Activated naive CD8-positive, alpha-beta T cell treated with anti-CD3 and anti-CD28 coated beads for 36 hours (primary cell): ENCODE data around the gene PGA3. TPM values are rescaled to one million over a fixed set of nuclear protein-coding genes. Genes with fewer than 3 reads are reported as not detected.
"Not testable (repeated sequence)": the region's sequence is repeated elsewhere in the genome, so short reads cannot be mapped to it uniquely, and the experiment has no call there.

Source experiments
- DNase-seq: peaks from one replicate; pipeline ENCODE4 v3.0.0; 2021
- H3K27ac Mint-ChIP-seq: one replicate; pipeline ENCODE4 v1.8.0; 2022; ENCODE audit warnings: mild to moderate bottlenecking, moderate library complexity, mixed read lengths
- H3K27me3 Mint-ChIP-seq: one replicate; pipeline ENCODE4 v1.8.0; 2022; ENCODE audit warnings: mild to moderate bottlenecking, mixed read lengths
- H3K36me3 Mint-ChIP-seq: one replicate; pipeline ENCODE4 v1.8.0; 2021; ENCODE audit warnings: mild to moderate bottlenecking, mixed read lengths
- H3K4me1 Mint-ChIP-seq: one replicate; pipeline ENCODE4 v1.8.0; 2021; ENCODE audit warnings: mixed read lengths
- H3K4me3 Mint-ChIP-seq: one replicate; pipeline ENCODE4 v1.8.0; 2022; ENCODE audit warnings: mild to moderate bottlenecking, moderate library complexity, mixed read lengths
- H3K9me3 Mint-ChIP-seq: one replicate; pipeline ENCODE4 v1.8.0; 2022; ENCODE audit warnings: mixed read lengths
- total RNA-seq, 2 experiments: library from RNA; stranded (reverse); gene quantifications; one replicate each; pipeline ENCODE4 v1.2.3, GENCODE V29; 2021

Gene PGA3
- total RNA-seq, 2 experiments from 2014 or later, result not detected

- H3K4me1 Mint-ChIP-seq, result peaks cover 53% of the 10 kb centered on the region
- peak overlapping the region; percentile 89 for H3K27ac Mint-ChIP-seq
- H3K9me3 Mint-ChIP-seq, result no peaks in the 10 kb centered on the region
- no peaks in the 10 kb centered on the region for H3K27me3 Mint-ChIP-seq
- DNase-seq, result no peak
- peak overlapping the region; percentile 14 for H3K4me3 Mint-ChIP-seq
- H3K36me3 Mint-ChIP-seq, result peaks cover 4% of the 10 kb centered on the region
Observed at GRCh38 chr11:61164606-61165424, 38.5 kb upstream of the PGA3 start.

- not testable (repeated sequence) for H3K9me3 Mint-ChIP-seq, H3K27me3 Mint-ChIP-seq, DNase-seq, H3K36me3 Mint-ChIP-seq, H3K4me3 Mint-ChIP-seq, H3K27ac Mint-ChIP-seq
- peaks cover 45% of the 10 kb centered on the region for H3K4me1 Mint-ChIP-seq
Observed at GRCh38 chr11:61165785-61166184, 37.5 kb upstream of the PGA3 start.

GRCh38 chr11:61166331-61166730, 37.0 kb upstream of the PGA3 start:
- not testable (repeated sequence) for H3K4me3 Mint-ChIP-seq, H3K36me3 Mint-ChIP-seq, DNase-seq, H3K9me3 Mint-ChIP-seq, H3K27ac Mint-ChIP-seq, H3K27me3 Mint-ChIP-seq
- peaks cover 44% of the 10 kb centered on the region for H3K4me1 Mint-ChIP-seq

- DNase-seq, result no peak
- Mint-ChIP-seq H3K9me3 (peaks cover 8% of the 10 kb centered on the region), H3K4me3 (no peak overlapping the region), H3K27me3 (no peaks in the 10 kb centered on the region), H3K4me1 (peaks cover 41% of the 10 kb centered on the region), H3K27ac (no peak overlapping the region), H3K36me3 (peaks cover 2% of the 10 kb centered on the region)
Observed at GRCh38 chr11:61168042-61168688, 35.1 kb upstream of the PGA3 start.

GRCh38 chr11:61168800-61169199, 34.5 kb upstream of the PGA3 start:
- Mint-ChIP-seq H3K9me3 (peaks cover 8% of the 10 kb centered on the region), H3K27ac (no peak overlapping the region), H3K4me1 (peaks cover 38% of the 10 kb centered on the region), H3K36me3 (peaks cover under 1% of the 10 kb centered on the region), H3K27me3 (no peaks in the 10 kb centered on the region), H3K4me3 (no peak overlapping the region)
- no peak for DNase-seq

- Mint-ChIP-seq H3K9me3 (peaks cover 8% of the 10 kb centered on the region), H3K4me1 (peaks cover 22% of the 10 kb centered on the region), H3K36me3 (no peaks in the 10 kb centered on the region), H3K27me3 (no peaks in the 10 kb centered on the region), H3K4me3 (no peak overlapping the region), H3K27ac (no peak overlapping the region)
- DNase-seq, result no peak
Observed at GRCh38 chr11:61170566-61170965, 32.7 kb upstream of the PGA3 start.

GRCh38 chr11:61171907-61172306, 31.4 kb upstream of the PGA3 start:
- no peaks in the 10 kb centered on the region for H3K36me3 Mint-ChIP-seq
- peak overlapping the region; percentile 23 for H3K27ac Mint-ChIP-seq
- DNase-seq, result no peak
- peaks cover 8% of the 10 kb centered on the region for H3K9me3 Mint-ChIP-seq
- H3K4me3 Mint-ChIP-seq, result no peak overlapping the region
- no peaks in the 10 kb centered on the region for H3K27me3 Mint-ChIP-seq
- peaks cover 21% of the 10 kb centered on the region for H3K4me1 Mint-ChIP-seq

- H3K27ac Mint-ChIP-seq, result no peak overlapping the region
- peaks cover 18% of the 10 kb centered on the region for H3K4me1 Mint-ChIP-seq
- no peak for DNase-seq
- peaks cover 8% of the 10 kb centered on the region for H3K9me3 Mint-ChIP-seq
- H3K4me3 Mint-ChIP-seq, result no peak overlapping the region
- H3K27me3 Mint-ChIP-seq, result no peaks in the 10 kb centered on the region
- no peaks in the 10 kb centered on the region for H3K36me3 Mint-ChIP-seq
Observed at GRCh38 chr11:61172356-61172755, 31.0 kb upstream of the PGA3 start.

GRCh38 chr11:61172888-61173287, 30.4 kb upstream of the PGA3 start:
- Mint-ChIP-seq H3K9me3 (peaks cover 8% of the 10 kb centered on the region), H3K27me3 (no peaks in the 10 kb centered on the region), H3K4me1 (peaks cover 15% of the 10 kb centered on the region), H3K4me3 (no peak overlapping the region), H3K36me3 (no peaks in the 10 kb centered on the region), H3K27ac (peak overlapping the region; percentile 19)
- no peak for DNase-seq

- H3K4me1 Mint-ChIP-seq, result peaks cover 13% of the 10 kb centered on the region
Observed at GRCh38 chr11:61173456-61173855, 29.9 kb upstream of the PGA3 start.

GRCh38 chr11:61174273-61174672, 29.0 kb upstream of the PGA3 start:
- no peaks in the 10 kb centered on the region for H3K27me3 Mint-ChIP-seq
- H3K27ac Mint-ChIP-seq, result no peak overlapping the region
- H3K4me1 Mint-ChIP-seq, result peaks cover 13% of the 10 kb centered on the region
- no peaks in the 10 kb centered on the region for H3K36me3 Mint-ChIP-seq
- DNase-seq, result no peak
- H3K4me3 Mint-ChIP-seq, result no peak overlapping the region
- peaks cover 8% of the 10 kb centered on the region for H3K9me3 Mint-ChIP-seq

More at GRCh38 chr11:61173456-61173855, 29.9 kb upstream of the PGA3 start:
- no peak for DNase-seq
- Mint-ChIP-seq H3K27ac (no peak overlapping the region), H3K4me3 (no peak overlapping the region), H3K36me3 (no peaks in the 10 kb centered on the region), H3K27me3 (no peaks in the 10 kb centered on the region), H3K9me3 (peaks cover 8% of the 10 kb centered on the region)

- DNase-seq, result no peak
- Mint-ChIP-seq H3K9me3 (peaks cover 8% of the 10 kb centered on the region), H3K27me3 (no peaks in the 10 kb centered on the region), H3K36me3 (no peaks in the 10 kb centered on the region), H3K4me3 (no peak overlapping the region), H3K4me1 (peaks cover 11% of the 10 kb centered on the region), H3K27ac (no peak overlapping the region)
Observed at GRCh38 chr11:61174949-61175348, 28.4 kb upstream of the PGA3 start.

- Mint-ChIP-seq H3K4me1 (peaks cover 11% of the 10 kb centered on the region), H3K27me3 (no peaks in the 10 kb centered on the region), H3K36me3 (no peaks in the 10 kb centered on the region), H3K27ac (no peak overlapping the region), H3K9me3 (peaks cover 8% of the 10 kb centered on the region), H3K4me3 (no peak overlapping the region)
- DNase-seq, result no peak
Observed at GRCh38 chr11:61176446-61176845, 26.9 kb upstream of the PGA3 start.

- H3K36me3 Mint-ChIP-seq, H3K4me3 Mint-ChIP-seq, H3K4me1 Mint-ChIP-seq, H3K27ac Mint-ChIP-seq, H3K9me3 Mint-ChIP-seq, H3K27me3 Mint-ChIP-seq, DNase-seq: not testable (repeated sequence)
Observed at GRCh38 chr11:61180205-61180604, 23.1 kb upstream of the PGA3 start.

- Mint-ChIP-seq H3K4me1 (no peaks in the 10 kb centered on the region), H3K4me3 (no peak overlapping the region), H3K27ac (no peak overlapping the region), H3K9me3 (no peaks in the 10 kb centered on the region), H3K36me3 (no peaks in the 10 kb centered on the region), H3K27me3 (no peaks in the 10 kb centered on the region)
- DNase-seq, result no peak
Observed at GRCh38 chr11:61181489-61181888, 21.8 kb upstream of the PGA3 start.

- no peaks in the 10 kb centered on the region for H3K27me3 Mint-ChIP-seq
- no peaks in the 10 kb centered on the region for H3K36me3 Mint-ChIP-seq
- H3K4me1 Mint-ChIP-seq, result peaks cover 3% of the 10 kb centered on the region
- no peak for DNase-seq
- H3K4me3 Mint-ChIP-seq, result no peak overlapping the region
- H3K9me3 Mint-ChIP-seq, result no peaks in the 10 kb centered on the region
- no peak overlapping the region for H3K27ac Mint-ChIP-seq
Observed at GRCh38 chr11:61183645-61184044, 19.7 kb upstream of the PGA3 start.
